ENCODE data around the gene PAPSS2. TPM values are rescaled to one million over a fixed set of nuclear protein-coding genes. Genes with fewer than 3 reads are reported as not detected.
"Not testable (repeated sequence)": the region's sequence is repeated elsewhere in the genome, so short reads cannot be mapped to it uniquely, and the experiment has no call there.

Gene PAPSS2
- total RNA-seq, 1 donor from 2014 or later, result not detected

GRCh38 chr10:87715552-87716347 lies 56.1 kb downstream of the PAPSS2 start:
- no peaks in the 10 kb centered on the region for H3K36me3 Mint-ChIP-seq (ENCODE audit: low read depth)
- no peak for DNase-seq
- peaks cover 5% of the 10 kb centered on the region for H3K4me1 Mint-ChIP-seq
- intact Hi-C loops (cut with micrococcal nuclease), result no loop called here
- H3K27me3 Mint-ChIP-seq, result peaks cover 14% of the 10 kb centered on the region
- H3K4me3 Mint-ChIP-seq, result no peak overlapping the region
- no peaks in the 10 kb centered on the region for H3K9me3 Mint-ChIP-seq
- no peak overlapping the region for H3K27ac Mint-ChIP-seq

GRCh38 chr10:87716348-87716670 lies 56.6 kb downstream of the PAPSS2 start:
- intact Hi-C loops (cut with micrococcal nuclease), result no loop called here
- Mint-ChIP-seq H3K36me3 (ENCODE audit: low read depth) (no peaks in the 10 kb centered on the region), H3K9me3 (no peaks in the 10 kb centered on the region), H3K4me1 (peaks cover 5% of the 10 kb centered on the region), H3K27ac (no peak overlapping the region), H3K4me3 (no peak overlapping the region), H3K27me3 (peaks cover 18% of the 10 kb centered on the region)
- DNase-seq, result no peak

- Mint-ChIP-seq H3K9me3 (no peaks in the 10 kb centered on the region), H3K27me3 (peaks cover 27% of the 10 kb centered on the region), H3K36me3 (ENCODE audit: low read depth) (no peaks in the 10 kb centered on the region), H3K4me3 (no peak overlapping the region), H3K4me1 (peaks cover 5% of the 10 kb centered on the region), H3K27ac (no peak overlapping the region)
- DNase-seq, result no peak
- intact Hi-C loops (cut with micrococcal nuclease), result no loop called here
Measured at GRCh38 chr10:87720665-87721064, 61.0 kb downstream of the PAPSS2 start.

GRCh38 chr10:87721781-87722180 lies 62.1 kb downstream of the PAPSS2 start:
- DNase-seq, result no peak
- Mint-ChIP-seq H3K27me3 (peaks cover 23% of the 10 kb centered on the region), H3K4me1 (no peaks in the 10 kb centered on the region), H3K27ac (no peak overlapping the region), H3K36me3 (ENCODE audit: low read depth) (no peaks in the 10 kb centered on the region), H3K4me3 (no peak overlapping the region), H3K9me3 (no peaks in the 10 kb centered on the region)
- intact Hi-C loops (cut with micrococcal nuclease), result no loop called here

- H3K4me3 Mint-ChIP-seq, result no peak overlapping the region
- no peak for DNase-seq
Measured at GRCh38 chr10:87722716-87723115, 63.0 kb downstream of the PAPSS2 start.

GRCh38 chr10:87723500-87723899 lies 63.8 kb downstream of the PAPSS2 start:
- intact Hi-C loops (cut with micrococcal nuclease), result no loop called here
- Mint-ChIP-seq H3K36me3 (ENCODE audit: low read depth) (no peaks in the 10 kb centered on the region), H3K4me1 (no peaks in the 10 kb centered on the region), H3K9me3 (no peaks in the 10 kb centered on the region), H3K27me3 (peaks cover 24% of the 10 kb centered on the region), H3K4me3 (no peak overlapping the region), H3K27ac (no peak overlapping the region)
- DNase-seq, result no peak

More at GRCh38 chr10:87722716-87723115, 63.0 kb downstream of the PAPSS2 start:
- intact Hi-C loops (cut with micrococcal nuclease), result no loop called here
- peaks cover 24% of the 10 kb centered on the region for H3K27me3 Mint-ChIP-seq
- no peaks in the 10 kb centered on the region for H3K4me1 Mint-ChIP-seq
- no peaks in the 10 kb centered on the region for H3K36me3 Mint-ChIP-seq (ENCODE audit: low read depth)
- no peaks in the 10 kb centered on the region for H3K9me3 Mint-ChIP-seq
- no peak overlapping the region for H3K27ac Mint-ChIP-seq

- Mint-ChIP-seq H3K36me3 (ENCODE audit: low read depth) (no peaks in the 10 kb centered on the region), H3K4me3 (no peak overlapping the region), H3K4me1 (no peaks in the 10 kb centered on the region), H3K27me3 (peaks cover 24% of the 10 kb centered on the region), H3K9me3 (no peaks in the 10 kb centered on the region), H3K27ac (no peak overlapping the region)
- no peak for DNase-seq
- intact Hi-C loops (cut with micrococcal nuclease), result no loop called here
Measured at GRCh38 chr10:87724789-87725188, 65.1 kb downstream of the PAPSS2 start.

GRCh38 chr10:87729940-87730339 lies 70.3 kb downstream of the PAPSS2 start:
- H3K27me3 Mint-ChIP-seq, result peaks cover 22% of the 10 kb centered on the region

GRCh38 chr10:87733081-87733480 lies 73.4 kb downstream of the PAPSS2 start:
- H3K27ac Mint-ChIP-seq, result no peak overlapping the region
- H3K4me1 Mint-ChIP-seq, result no peaks in the 10 kb centered on the region
- H3K9me3 Mint-ChIP-seq, result no peaks in the 10 kb centered on the region
- peaks cover 25% of the 10 kb centered on the region for H3K27me3 Mint-ChIP-seq
- H3K36me3 Mint-ChIP-seq (ENCODE audit: low read depth), result no peaks in the 10 kb centered on the region
- intact Hi-C loops (cut with micrococcal nuclease), result no loop called here
- H3K4me3 Mint-ChIP-seq, result no peak overlapping the region
- no peak for DNase-seq

More at GRCh38 chr10:87729940-87730339, 70.3 kb downstream of the PAPSS2 start:
- Mint-ChIP-seq H3K4me3 (no peak overlapping the region), H3K36me3 (ENCODE audit: low read depth) (no peaks in the 10 kb centered on the region), H3K27ac (no peak overlapping the region), H3K9me3 (no peaks in the 10 kb centered on the region), H3K4me1 (no peaks in the 10 kb centered on the region)
- intact Hi-C loops (cut with micrococcal nuclease), result no loop called here
- DNase-seq, result no peak

GRCh38 chr10:87734987-87735827 lies 75.5 kb downstream of the PAPSS2 start:
- H3K4me3 Mint-ChIP-seq, result no peak overlapping the region
- H3K27me3 Mint-ChIP-seq, result peaks cover 29% of the 10 kb centered on the region
- DNase-seq, result peak; percentile 59
- no peaks in the 10 kb centered on the region for H3K36me3 Mint-ChIP-seq (ENCODE audit: low read depth)
- no peak overlapping the region for H3K27ac Mint-ChIP-seq
- intact Hi-C loops (cut with micrococcal nuclease), result loop anchor here (1.0 to 2.0 kb wide), 2 partner anchors 78 to 202 kb away; no protein-coding TSS in a partner anchor
- H3K9me3 Mint-ChIP-seq, result no peaks in the 10 kb centered on the region
- H3K4me1 Mint-ChIP-seq, result no peaks in the 10 kb centered on the region

- H3K4me1 Mint-ChIP-seq; intact Hi-C loops (cut with micrococcal nuclease); H3K4me3 Mint-ChIP-seq; H3K9me3 Mint-ChIP-seq; H3K36me3 Mint-ChIP-seq (ENCODE audit: low read depth); H3K27ac Mint-ChIP-seq: not testable (repeated sequence)
- H3K27me3 Mint-ChIP-seq, result peaks cover 22% of the 10 kb centered on the region
- DNase-seq, result peak; percentile 37
Measured at GRCh38 chr10:87738253-87738652, 78.6 kb downstream of the PAPSS2 start.

- Mint-ChIP-seq H3K27ac (no peak overlapping the region), H3K27me3 (peaks cover 16% of the 10 kb centered on the region), H3K4me1 (no peaks in the 10 kb centered on the region), H3K9me3 (no peaks in the 10 kb centered on the region), H3K36me3 (ENCODE audit: low read depth) (no peaks in the 10 kb centered on the region), H3K4me3 (no peak overlapping the region)
- DNase-seq, result peak; percentile 17
- intact Hi-C loops (cut with micrococcal nuclease), result no loop called here
Measured at GRCh38 chr10:87739703-87740102, 80.0 kb downstream of the PAPSS2 start.

- H3K27ac Mint-ChIP-seq, result no peak overlapping the region
- intact Hi-C loops (cut with micrococcal nuclease), result no loop called here
- H3K36me3 Mint-ChIP-seq (ENCODE audit: low read depth), result no peaks in the 10 kb centered on the region
- no peaks in the 10 kb centered on the region for H3K4me1 Mint-ChIP-seq
- no peaks in the 10 kb centered on the region for H3K9me3 Mint-ChIP-seq
- peaks cover 12% of the 10 kb centered on the region for H3K27me3 Mint-ChIP-seq
- no peak for DNase-seq
- H3K4me3 Mint-ChIP-seq, result no peak overlapping the region
Measured at GRCh38 chr10:87740254-87740655, 80.6 kb downstream of the PAPSS2 start.

GRCh38 chr10:87742992-87743610 lies 83.4 kb downstream of the PAPSS2 start:
- H3K4me1 Mint-ChIP-seq; H3K4me3 Mint-ChIP-seq; H3K27me3 Mint-ChIP-seq; H3K36me3 Mint-ChIP-seq (ENCODE audit: low read depth); H3K9me3 Mint-ChIP-seq; intact Hi-C loops (cut with micrococcal nuclease); H3K27ac Mint-ChIP-seq: not testable (repeated sequence)
- peak; percentile 43 for DNase-seq
